Pancreas (tissue), 10 donors: Measurements from ENCODE around the gene WNT7A. TPM values are rescaled to one million over a fixed set of nuclear protein-coding genes. Genes with fewer than 3 reads are reported as not detected.
A peak's percentile ranks its signal among the peaks of the same experiment; 100 is the strongest.

Source experiments
- ATAC-seq, 4 donors: fragments of 200-7000 bp; cut with Tn5 transposase; one replicate each; pipeline versions ENCODE4 v1.8.0 to v1.9.1; 2020; ENCODE audit warnings: mild to moderate bottlenecking in 4 of 4, moderate library complexity in 4 of 4
- DNase-seq, 6 donors: peaks; one replicate each; pipeline ENCODE4 v3.0.0-alpha.2; 2020
- FAIRE-seq: peaks from 2 replicates; lab custom pipeline; 2012; peaks lifted over from hg19 to GRCh38; lab: Jason Lieb, UNC
- H3K27ac ChIP-seq, 4 donors: fragments of 200-600 bp; sonication (generic); 1 replicate in 3 of 4; 2 replicates in 1 of 4; pipeline versions ENCODE4 v1.5.0 to v1.8.0; 2020
- H3K27me3 ChIP-seq, 4 donors: fragments of 200-600 bp; one replicate each; pipeline ENCODE4 v1.8.0; 2021
- H3K36me3 ChIP-seq, 3 donors: fragments of 200-600 bp; sonication (generic) in 1 of 3; one replicate each; pipeline versions ENCODE4 v1.5.0 to v1.8.0; 2020 to 2021
- H3K4me1 ChIP-seq, 3 donors: fragments of 200-600 bp; one replicate each; pipeline ENCODE4 v1.8.0; 2021
- H3K4me3 ChIP-seq, 4 donors: fragments of 200-600 bp; sonication (generic) in 2 of 4; one replicate each; pipeline versions ENCODE4 v1.5.0 to v1.8.0; 2020 to 2021
- H3K9me3 ChIP-seq, 4 donors: fragments of 200-600 bp; one replicate each; pipeline ENCODE4 v1.8.0; 2021
- WGBS, 2 donors: extraction: QIAGEN DNeasy Blood & Tissue Kit; methylation state at CpG; one replicate each; pipeline ENCODE4 v1.1.7; 2013; 5-methylcytosine and 5-hydroxymethylcytosine counted together
- intact Hi-C, 3 donors: fragments of 100-400 bp; cut with DNase I; formaldehyde crosslinking; loops; one replicate each; pipeline versions ENCODE4 v1.11.1 to v1.14.2; 2022
- polyA plus RNA-seq, 2 donors: library from polyadenylated mRNA; stranded (reverse); fragments of 200-250 nt; gene quantifications; one replicate each; pipeline ENCODE4 v1.2.3, GENCODE V29; 2013
- total RNA-seq, 6 donors: library from RNA; stranded (reverse); fragmentation: NEBNext Ultra II Directional in 4 of 6; extraction: Animal tissue kit (Norgen Biotek cat#: 25700) in 4 of 6; gene quantifications; one replicate each; pipeline versions ENCODE4 v1.2.1 to v1.2.4, GENCODE V29; 2021 to 2023
- TF ChIP-seq, protein P1 (sequence below), 4 donors: fragments of 200-600 bp; sonication (generic) in 3 of 4; IDR thresholded peaks; one replicate each; pipeline versions ENCODE4 v1.5.0 to v1.8.0; 2021; ENCODE audit warnings: antibody characterized with exemption in 4 of 4
- donor health status: healthy with polysubstance abuse.
- donor health status: DM: no; HTN: no; CAD: no; lungs with moderate emphysema.
- donor health status: DM: no; HTN: no; CAD: no.
- donor health status: control.
- donor health status: control.
- donor health status: Bipolar disorder and iron deficiency.
- donor health status: DM: yes; HTN: yes; CAD: no.
- donor health status: DM: no; HTN: no; CAD: no.
- donor health status: DM: no; HTN: no; CAD: no.
- donor health status: DM: yes; HTN: yes; CAD: no.

WNT7A gene
- total and polyA plus RNA-seq, 8 donors: 0.04 to 0.31 (median 0.09) TPM; not detected in 1

DNA sequence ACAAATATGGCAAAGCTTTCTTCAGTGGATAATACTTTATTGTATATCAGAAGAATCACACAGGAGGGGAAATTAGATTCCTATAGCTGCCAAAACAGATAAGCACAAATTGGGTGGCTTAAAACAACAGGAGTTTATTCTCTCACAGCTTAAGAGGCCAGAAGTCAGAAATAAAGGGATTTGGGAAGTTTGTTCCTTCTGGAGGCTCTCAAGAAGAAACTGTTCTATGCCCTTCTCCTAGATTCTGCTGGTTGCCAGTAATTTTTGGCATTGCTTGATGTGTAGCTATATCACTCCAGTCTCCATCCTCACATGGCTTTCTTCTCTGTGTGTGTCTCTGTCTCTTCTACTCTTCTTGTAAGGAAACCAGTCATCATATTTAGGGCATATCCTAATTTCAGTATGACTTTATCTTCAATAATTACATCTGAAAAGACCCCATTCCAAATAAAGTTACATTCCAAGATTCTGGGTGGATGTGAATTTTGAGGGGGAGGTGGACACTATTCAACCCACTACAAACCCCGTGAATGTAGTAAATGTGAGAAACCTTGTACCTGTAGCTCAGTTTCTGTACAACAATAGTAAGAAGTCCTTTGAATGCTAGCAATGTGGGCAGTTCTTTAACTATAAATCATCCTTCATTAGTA is 22.2 kb upstream of the WNT7A start:
- TF ChIP-seq, protein P1, sequence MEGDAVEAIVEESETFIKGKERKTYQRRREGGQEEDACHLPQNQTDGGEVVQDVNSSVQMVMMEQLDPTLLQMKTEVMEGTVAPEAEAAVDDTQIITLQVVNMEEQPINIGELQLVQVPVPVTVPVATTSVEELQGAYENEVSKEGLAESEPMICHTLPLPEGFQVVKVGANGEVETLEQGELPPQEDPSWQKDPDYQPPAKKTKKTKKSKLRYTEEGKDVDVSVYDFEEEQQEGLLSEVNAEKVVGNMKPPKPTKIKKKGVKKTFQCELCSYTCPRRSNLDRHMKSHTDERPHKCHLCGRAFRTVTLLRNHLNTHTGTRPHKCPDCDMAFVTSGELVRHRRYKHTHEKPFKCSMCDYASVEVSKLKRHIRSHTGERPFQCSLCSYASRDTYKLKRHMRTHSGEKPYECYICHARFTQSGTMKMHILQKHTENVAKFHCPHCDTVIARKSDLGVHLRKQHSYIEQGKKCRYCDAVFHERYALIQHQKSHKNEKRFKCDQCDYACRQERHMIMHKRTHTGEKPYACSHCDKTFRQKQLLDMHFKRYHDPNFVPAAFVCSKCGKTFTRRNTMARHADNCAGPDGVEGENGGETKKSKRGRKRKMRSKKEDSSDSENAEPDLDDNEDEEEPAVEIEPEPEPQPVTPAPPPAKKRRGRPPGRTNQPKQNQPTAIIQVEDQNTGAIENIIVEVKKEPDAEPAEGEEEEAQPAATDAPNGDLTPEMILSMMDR (IDR thresholded peaks at IDR 0.05): no peak
- Histone ChIP-seq H3K27me3 (no peaks in the 10 kb centered on the region), H3K4me1 (no peaks in the 10 kb centered on the region), H3K36me3 (no peaks in the 10 kb centered on the region), H3K4me3 (no peak overlapping the region), H3K27ac (no peak overlapping the region), H3K9me3 (no peaks in the 10 kb centered on the region)
- ATAC-seq (no peak), DNase-seq (no peak), FAIRE-seq (no peak)
- intact Hi-C loops: loop anchor here in 1 of 3 donors (10.0 kb wide), 1 partner anchor 573 kb away; no protein-coding TSS in a partner anchor
- 68% methylated on average over 1 of the region's 1 CpG for WGBS, 2 donors

DNA sequence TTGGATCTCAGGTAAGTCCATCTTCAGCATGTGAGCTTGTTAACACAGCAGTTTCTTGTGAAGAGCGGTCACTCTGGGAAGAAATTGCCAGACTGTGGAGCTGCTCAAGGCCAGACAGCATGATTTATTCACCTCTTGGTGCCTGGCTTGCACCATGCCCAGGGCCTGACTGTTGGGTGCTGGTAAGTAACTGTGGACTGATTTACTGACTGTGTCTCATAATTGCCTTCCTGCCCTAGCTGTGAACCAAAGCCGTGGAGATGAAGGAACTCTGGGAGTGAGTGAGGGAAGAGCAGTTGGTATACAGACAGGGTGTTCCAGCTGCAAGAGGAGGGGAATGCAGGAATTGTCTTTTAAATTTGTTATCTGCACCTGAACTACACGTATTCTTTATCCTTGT is 18.5 kb upstream of the WNT7A start:
- H3K4me3 ChIP-seq: no peak overlapping the region
- no peaks in the 10 kb centered on the region for H3K9me3 ChIP-seq
- no peak overlapping the region for H3K27ac ChIP-seq
- ATAC-seq (no peak), DNase-seq (no peak), FAIRE-seq (no peak)
- H3K4me1 ChIP-seq: peaks cover 0 to 7% (median 5%) of the 10 kb centered on the region in 3 donors
- WGBS, 2 donors: 71 to 74% methylated on average over 3 of the region's 3 CpGs
- no peaks in the 10 kb centered on the region for H3K27me3 ChIP-seq
- TF ChIP-seq, protein P1 (IDR thresholded peaks at IDR 0.05): no peak
- no peaks in the 10 kb centered on the region for H3K36me3 ChIP-seq
- intact Hi-C loops: loop anchor here in 1 of 3 donors (10.0 kb wide), 2 partner anchors 216 to 566 kb away; no protein-coding TSS in a partner anchor

DNA sequence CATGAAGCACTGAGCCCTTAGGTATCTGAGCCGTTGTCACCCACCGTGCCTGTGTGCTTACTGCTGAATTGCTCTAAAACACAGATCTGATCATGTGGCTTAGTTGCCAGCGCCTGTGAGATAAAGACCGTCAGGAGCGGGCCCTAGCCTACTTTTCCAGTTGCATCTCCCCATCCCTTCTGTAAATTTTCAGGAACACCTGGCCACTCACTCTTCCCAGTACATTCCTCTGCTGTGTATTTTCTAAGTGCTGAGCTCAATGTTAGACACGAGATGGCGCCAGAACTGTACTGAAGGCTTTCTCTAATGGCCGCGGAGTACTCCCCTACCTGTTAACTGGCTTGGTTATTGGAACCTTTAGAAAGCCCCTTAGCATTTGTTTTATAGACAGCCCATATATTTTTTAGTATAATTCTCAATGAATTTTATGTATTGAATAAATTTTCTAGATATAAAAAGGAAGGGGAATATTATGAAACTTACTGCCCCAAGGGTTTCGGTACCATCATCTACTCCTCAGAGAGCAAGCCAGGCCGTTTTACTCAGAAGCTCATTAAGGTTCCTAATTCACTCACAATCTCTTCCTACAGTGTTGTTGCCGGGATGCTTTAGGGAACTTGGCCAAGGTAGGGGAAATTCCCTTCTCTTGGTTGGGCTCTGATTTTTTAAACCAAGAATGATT is 16.7 kb upstream of the WNT7A start:
- FAIRE-seq: no peak
- 20 to 22% methylated on average over 12 of the region's 12 CpGs for WGBS, 2 donors
- intact Hi-C loops: loop anchor here in 1 of 3 donors (10.0 kb wide), 2 partner anchors 218 to 568 kb away; no protein-coding TSS in a partner anchor
- no peaks in the 10 kb centered on the region for H3K27me3 ChIP-seq
- peak; percentile 76 to 87 (median 80) for ATAC-seq
- DNase-seq: peak in 3 of 6 donors; percentile 39 to 69 (median 50)
- peaks cover 0 to 7% (median 5%) of the 10 kb centered on the region in 3 donors for H3K4me1 ChIP-seq
- H3K4me3 ChIP-seq: peak overlapping the region in 1 of 4 donors; percentile 60
- no peaks in the 10 kb centered on the region for H3K36me3 ChIP-seq
- H3K9me3 ChIP-seq: no peaks in the 10 kb centered on the region
- TF ChIP-seq, protein P1 (IDR thresholded peaks at IDR 0.05): peak in 3 of 4 donors; percentile 27 to 51 (median 50)
- no peak overlapping the region for H3K27ac ChIP-seq

DNA sequence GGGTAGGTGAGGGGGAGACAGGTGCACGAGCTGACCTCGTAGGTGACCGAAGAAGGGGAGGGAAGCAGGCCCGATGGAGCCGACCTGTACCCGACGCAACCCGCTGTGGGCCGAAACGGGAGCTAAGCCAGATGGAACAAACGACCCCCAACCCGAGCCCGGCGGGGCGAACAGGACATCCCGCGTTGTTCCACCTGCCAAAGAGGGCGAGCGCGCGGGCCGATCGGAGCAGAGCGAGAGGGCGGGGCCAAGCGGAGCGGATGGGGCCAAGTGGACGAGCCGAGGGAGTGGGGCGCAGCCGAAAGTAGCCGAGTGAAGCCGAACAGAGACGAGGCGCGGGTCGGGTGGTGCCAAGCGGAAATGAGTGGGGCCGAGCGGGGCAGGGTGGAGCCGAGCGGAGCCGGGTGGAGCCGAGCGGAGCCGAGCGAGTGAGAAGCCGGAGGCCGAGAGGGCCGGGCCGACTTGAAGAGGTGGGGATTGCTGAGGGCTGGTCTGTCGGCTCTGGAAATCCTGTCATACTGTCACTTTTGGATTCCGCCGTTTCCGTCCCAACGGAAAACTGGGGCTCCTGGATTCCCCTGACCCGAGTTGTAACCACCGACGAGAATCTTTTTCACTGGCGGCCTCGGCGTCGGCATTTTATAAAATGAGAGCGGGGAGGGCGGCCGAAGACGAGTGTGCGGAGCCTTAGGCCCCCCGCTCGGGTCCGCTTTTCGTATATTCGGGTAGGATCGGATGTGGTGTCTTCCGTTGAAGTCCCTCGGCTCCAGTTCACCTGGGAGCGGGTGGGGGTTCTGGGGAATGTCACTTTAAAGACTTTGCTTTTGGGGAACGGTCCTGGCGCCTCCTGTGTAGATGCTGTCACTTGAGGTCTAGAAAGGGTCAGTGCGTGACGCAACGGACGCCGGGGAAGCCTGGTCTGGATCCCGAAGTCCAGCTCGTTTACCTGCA is 15.6 kb upstream of the WNT7A start:
- 1% methylated on average over 86 of the region's 86 CpGs for WGBS, 2 donors
- no peaks in the 10 kb centered on the region for H3K9me3 ChIP-seq
- H3K4me1 ChIP-seq: peaks cover 0 to 7% (median 5%) of the 10 kb centered on the region in 3 donors
- no peaks in the 10 kb centered on the region for H3K27me3 ChIP-seq
- TF ChIP-seq, protein P1 (IDR thresholded peaks at IDR 0.05): no peak
- H3K4me3 ChIP-seq: peak overlapping the region; percentile 24 to 60 (median 52)
- ATAC-seq (peak; percentile 96 to 99 (median 98)), DNase-seq (peak; percentile 93 to 98 (median 96)), FAIRE-seq (no peak)
- no peak overlapping the region for H3K27ac ChIP-seq
- intact Hi-C loops: loop anchor here in 1 of 3 donors (10.0 kb wide), 2 partner anchors 219 to 569 kb away; no protein-coding TSS in a partner anchor
- H3K36me3 ChIP-seq: no peaks in the 10 kb centered on the region
